Fibroblast of skin of left biceps (primary cell): Measurements from ENCODE around the gene CHST13.
"Not testable (repeated sequence)": the region's sequence is repeated elsewhere in the genome, so short reads cannot be mapped to it uniquely, and the experiment has no call there.

Experiments used
- DNase-seq, 2 experiments: peaks; one replicate each; pipeline ENCODE4 v3.0.0-alpha.2; 2013; ENCODE audit warnings: low read depth in 2 of 2

CHST13 gene

DNA sequence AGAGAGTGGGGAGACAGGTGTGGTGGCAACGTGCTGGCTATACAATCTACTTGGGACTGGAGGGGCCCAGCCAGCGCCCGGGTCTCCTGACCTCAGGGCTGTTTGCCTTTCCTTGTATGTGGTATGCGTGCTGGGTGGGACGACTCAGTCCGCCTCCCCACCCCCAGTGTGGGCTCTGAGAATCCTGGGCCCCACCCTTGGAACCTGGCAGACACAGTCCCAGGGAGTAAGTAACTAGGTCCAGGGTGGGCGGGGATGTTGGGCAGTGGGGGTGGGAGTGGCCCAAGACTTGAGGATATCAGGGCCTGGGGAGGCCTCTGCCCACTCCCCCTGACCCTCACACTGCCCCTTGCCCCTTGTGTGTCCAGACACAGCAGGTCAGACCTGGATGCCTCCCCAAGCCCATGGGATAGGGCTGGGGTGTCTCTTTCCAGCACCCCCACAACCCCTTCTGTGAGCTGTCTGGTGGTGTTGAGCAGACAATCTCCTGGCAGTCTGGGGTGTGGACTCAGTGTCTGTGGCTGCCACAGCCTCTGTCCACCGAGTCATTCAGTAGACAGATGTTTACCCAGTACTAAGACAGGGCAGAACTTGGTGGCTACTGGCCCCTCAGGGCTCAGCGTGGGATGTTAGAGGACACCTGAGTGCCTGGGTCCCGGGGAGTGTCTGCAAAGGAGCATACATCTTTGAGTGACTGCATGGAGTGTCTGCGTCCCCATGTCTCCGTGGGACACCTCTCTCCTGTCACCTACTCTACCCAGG is 1.3 kb downstream of the CHST13 start:
- no peak for DNase-seq

DNA sequence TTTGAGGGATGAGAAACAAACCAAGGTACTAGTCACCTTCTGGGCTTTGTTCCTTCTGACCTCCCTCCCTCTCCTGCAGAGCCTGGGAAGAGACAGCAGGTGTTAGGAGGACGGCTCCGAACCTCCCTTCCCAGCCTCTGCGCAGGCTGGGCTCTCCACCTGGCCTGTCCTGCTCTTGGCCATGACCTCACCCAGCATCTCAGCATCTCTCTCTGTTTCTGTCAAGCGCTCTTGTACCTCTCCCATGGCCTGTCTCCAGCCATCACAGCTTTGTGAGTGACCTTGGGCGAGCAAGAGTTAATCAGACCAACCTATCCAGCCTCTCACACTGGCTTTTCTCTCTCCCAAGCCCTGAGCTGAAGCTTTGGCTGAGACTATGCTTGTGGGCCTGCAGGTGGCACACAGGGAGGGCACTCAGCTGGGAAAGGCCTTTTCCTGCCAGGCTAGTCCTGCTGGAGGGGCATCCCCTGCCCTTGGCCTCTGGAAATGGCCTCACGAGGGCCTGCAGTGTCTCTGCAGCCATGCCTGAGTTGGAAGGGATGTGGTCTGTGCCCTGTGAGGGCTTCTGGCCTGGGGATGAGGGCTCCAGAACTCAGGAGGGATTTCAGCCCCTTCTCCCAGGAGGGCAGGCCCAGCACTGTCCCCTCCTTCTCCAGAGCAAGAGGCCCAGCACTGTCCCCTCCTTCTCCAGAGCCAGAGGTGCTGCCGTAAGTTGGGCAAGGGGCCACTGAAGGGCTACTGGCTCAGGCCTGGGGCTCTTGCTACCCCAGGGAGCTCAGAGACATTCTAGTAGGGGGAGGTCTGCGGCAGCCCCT is 2.1 kb downstream of the CHST13 start:
- no peak for DNase-seq

DNA sequence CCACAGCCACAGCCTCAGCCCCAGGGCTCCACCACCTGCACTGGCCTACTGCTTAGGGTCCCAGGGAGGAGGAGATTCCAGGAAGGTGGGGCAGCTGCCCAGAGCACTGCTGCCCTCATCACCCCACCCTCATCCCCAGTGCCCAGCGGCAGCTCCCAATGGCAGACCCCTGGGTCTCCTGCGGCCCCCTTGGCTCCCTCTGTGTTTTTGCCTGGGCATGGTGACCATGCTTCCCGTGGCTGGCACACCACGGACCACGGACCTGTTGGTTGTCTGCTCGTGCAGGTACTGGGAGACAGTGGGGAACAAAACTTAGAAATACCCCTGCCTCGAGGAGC is 2.7 kb downstream of the CHST13 start:
- no peak for DNase-seq

GRCh38 chr3:126527006-126527405 is 3.1 kb downstream of the CHST13 start:
- no peak for DNase-seq

DNA sequence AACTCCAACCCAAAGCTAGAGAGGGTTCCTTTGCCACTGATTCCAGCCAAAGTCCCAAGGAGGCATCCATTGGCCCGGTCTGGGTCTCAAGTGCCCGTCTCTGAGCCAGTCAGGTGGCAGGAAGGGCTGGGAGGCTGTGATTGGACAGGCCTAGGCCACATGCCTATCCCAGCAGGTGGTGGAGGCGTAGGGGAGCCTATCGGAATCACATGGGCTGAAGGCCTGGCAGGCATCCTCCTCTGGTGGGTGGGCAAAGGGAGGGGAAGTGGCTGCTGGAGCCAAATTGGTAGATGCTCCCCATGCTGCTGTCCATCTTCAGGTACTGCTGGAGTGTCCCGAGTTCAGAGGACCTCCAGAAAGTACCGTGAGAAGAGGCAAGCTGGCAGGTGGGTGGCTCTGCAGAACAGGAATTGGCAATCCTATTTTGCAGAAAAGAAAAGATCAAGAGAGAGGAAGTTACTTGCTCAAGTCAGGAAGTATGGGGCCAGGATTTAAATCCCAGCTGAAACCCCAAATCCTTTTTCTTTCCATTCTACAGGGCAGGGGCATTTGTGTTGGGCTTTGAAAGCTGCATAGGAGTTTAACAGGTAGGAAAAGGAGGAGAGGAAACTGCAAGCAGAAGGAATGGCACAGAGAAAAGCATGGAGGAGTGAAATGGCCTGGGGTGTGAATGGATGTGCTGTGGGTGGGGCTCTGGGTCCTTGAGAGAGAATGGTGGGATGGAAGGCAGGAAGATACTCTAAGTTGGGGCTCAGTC is 3.7 kb downstream of the CHST13 start:
- DNase-seq: no peak

GRCh38 chr3:126528419-126528799 is 4.5 kb downstream of the CHST13 start:
- DNase-seq: no peak

GRCh38 chr3:126528800-126529541 is 5.0 kb downstream of the CHST13 start:
- DNase-seq: no peak

DNA sequence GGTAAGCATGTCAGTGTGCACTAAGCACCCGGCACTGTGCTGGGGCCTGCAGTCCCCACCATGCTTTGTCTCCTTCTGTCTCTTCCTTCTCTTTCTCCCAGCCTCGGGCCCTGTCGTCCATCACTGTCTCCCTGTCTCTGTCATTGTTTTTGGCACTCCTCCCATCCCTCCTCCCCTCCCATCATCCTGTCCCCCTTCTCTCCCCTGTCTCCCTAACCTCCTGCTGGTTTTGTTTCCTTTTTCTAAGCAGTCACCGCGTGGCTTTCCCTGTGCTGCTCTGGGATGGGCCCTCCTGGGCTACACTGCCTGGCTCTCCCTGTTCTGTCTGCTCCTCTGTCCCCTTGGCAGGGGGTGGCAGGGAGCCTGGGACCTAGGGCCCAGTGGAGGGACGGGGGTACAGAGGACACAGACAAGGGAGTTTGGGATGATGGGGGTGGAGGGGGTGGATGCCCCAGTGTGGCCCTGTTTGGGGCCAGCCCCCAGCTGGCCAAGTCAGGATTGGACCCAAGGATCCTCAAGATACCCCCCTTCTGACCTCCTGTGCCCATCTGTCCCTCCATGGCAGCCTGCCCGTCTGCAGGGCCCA is 5.7 kb downstream of the CHST13 start:
- no peak for DNase-seq

DNA sequence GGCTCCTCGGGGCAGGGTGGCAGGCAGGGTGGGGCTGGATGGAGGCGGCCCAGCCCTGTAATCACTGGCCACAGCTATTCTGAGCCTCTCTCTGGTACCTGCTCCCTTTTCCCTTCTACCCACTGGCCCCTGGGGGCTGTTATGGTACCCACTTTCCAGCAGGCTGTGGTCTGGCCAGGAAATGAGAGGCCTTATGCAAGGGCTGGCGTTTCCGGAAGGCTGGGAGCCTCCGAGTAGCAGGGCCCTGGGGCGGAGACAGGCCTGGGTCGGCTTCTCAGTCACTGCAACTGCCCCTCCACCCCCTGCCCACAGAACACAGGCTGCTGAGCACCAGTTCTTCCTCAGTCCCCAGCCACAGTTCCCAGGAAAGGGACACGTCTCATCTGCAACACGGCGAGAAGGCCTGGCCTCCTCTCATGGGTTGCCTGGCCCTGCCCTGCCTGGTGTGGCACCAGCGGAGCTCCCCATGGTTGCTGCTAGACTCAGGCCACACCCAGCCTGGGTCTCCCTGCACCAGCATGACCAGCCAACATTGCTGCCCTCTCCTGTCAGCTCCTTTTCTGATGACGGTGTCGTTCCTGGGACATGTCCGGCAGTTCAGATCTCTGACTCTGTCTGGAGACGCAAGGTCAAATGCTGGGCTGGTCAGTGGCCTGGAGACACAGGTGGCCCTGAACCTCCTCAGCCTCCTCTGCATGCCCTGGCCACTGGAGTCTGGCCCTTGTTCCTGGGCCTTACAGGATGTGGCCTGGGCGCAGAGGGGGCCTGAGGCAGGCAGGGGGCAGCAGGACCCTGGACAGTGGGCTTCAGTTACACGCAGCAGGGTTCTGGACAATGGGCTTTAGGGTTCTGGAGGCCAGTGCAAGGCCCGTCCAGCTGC is 6.5 kb downstream of the CHST13 start:
- no peak for DNase-seq

GRCh38 chr3:126531051-126531330 is 7.0 kb downstream of the CHST13 start:
- DNase-seq: no peak

GRCh38 chr3:126533506-126533905 is 9.6 kb downstream of the CHST13 start:
- DNase-seq: no peak

- not testable (repeated sequence) for DNase-seq
These were observed 10.8 kb downstream of the CHST13 start for GRCh38 chr3:126534716-126535115.

GRCh38 chr3:126535636-126536035 is 11.7 kb downstream of the CHST13 start:
- DNase-seq: no peak

- DNase-seq: no peak
These were observed 12.2 kb downstream of the CHST13 start for GRCh38 chr3:126536126-126536525.

GRCh38 chr3:126537116-126537729 is 13.3 kb downstream of the CHST13 start:
- DNase-seq: no peak

- no peak for DNase-seq
These were observed 13.9 kb downstream of the CHST13 start for GRCh38 chr3:126537730-126538281.

DNA sequence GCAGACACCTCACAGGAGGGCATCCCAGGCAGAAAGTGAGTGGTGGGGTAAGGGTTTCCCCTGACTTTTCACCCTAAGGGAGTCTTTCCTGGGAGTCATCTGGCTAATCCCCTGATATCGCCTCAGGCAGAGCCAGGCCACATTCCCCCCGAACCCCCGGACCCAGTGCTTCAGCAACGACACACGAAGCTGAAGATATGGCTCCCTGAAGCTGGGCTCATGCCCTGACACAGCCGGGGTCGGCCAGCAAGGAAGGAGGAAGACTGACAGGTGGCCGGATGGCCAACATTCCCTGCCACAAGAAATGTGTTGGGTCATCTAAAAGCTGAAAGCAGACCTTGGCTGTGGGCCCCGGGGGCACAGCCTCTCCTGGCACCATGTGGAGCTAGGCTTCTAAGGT is 14.4 kb downstream of the CHST13 start:
- DNase-seq: no peak

GRCh38 chr3:126538966-126539365 is 15.0 kb downstream of the CHST13 start:
- no peak for DNase-seq

DNA sequence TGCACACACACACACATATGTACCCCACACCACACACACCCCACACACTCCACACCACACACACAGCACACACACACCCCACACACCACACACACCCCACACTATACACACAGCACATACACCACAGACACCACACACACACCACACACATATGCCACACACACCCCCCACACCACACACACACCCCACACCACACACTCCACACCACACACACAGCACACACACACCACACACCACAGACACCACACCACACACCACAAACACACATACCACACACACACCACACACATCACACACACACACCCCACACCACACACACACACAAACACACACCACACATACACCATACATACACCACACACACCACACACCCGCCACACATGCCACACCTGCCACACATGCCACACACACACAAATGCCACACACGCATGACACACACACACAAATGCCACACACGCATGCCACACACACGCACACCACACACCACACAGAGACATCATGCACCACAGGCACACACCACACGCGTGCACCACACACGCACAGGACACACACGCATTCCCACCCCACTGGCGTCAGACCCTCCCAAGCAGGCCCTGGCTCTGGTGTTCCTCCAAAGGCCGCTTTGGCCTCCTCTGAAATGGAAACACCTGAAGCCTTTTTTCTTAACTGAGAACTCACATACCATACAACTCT is 15.7 kb downstream of the CHST13 start:
- DNase-seq: no peak
